GM12865 (cell line): ENCODE data around the gene MLLT3.

ENCODE experiments used
- DNase-seq: peaks from one replicate; pipeline ENCODE4 v3.0.0; 2010; ENCODE audit warnings: low read depth
- H3K4me3 ChIP-seq: 2 replicates; pipeline ENCODE4 v1.5.1; 2011; ENCODE audit warnings: mild to moderate bottlenecking, low read depth, low read length, control low read depth
- TF ChIP-seq, protein P1 (sequence below): IDR thresholded peaks from 2 replicates; pipeline ENCODE4 v1.5.1; 2011; ENCODE audit warnings: low read length, control low read depth, low read depth, inconsistent platforms; ENCODE audit not compliant: insufficient read depth; ENCODE audit errors: missing control alignments

The MLLT3 gene

GRCh38 chr9:20558566-20559016 lies 63.7 kb downstream of the MLLT3 start:
- TF ChIP-seq, protein P1, sequence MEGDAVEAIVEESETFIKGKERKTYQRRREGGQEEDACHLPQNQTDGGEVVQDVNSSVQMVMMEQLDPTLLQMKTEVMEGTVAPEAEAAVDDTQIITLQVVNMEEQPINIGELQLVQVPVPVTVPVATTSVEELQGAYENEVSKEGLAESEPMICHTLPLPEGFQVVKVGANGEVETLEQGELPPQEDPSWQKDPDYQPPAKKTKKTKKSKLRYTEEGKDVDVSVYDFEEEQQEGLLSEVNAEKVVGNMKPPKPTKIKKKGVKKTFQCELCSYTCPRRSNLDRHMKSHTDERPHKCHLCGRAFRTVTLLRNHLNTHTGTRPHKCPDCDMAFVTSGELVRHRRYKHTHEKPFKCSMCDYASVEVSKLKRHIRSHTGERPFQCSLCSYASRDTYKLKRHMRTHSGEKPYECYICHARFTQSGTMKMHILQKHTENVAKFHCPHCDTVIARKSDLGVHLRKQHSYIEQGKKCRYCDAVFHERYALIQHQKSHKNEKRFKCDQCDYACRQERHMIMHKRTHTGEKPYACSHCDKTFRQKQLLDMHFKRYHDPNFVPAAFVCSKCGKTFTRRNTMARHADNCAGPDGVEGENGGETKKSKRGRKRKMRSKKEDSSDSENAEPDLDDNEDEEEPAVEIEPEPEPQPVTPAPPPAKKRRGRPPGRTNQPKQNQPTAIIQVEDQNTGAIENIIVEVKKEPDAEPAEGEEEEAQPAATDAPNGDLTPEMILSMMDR, result no peak
- no peak overlapping the region for H3K4me3 ChIP-seq
- peak; percentile 65 for DNase-seq

DNA sequence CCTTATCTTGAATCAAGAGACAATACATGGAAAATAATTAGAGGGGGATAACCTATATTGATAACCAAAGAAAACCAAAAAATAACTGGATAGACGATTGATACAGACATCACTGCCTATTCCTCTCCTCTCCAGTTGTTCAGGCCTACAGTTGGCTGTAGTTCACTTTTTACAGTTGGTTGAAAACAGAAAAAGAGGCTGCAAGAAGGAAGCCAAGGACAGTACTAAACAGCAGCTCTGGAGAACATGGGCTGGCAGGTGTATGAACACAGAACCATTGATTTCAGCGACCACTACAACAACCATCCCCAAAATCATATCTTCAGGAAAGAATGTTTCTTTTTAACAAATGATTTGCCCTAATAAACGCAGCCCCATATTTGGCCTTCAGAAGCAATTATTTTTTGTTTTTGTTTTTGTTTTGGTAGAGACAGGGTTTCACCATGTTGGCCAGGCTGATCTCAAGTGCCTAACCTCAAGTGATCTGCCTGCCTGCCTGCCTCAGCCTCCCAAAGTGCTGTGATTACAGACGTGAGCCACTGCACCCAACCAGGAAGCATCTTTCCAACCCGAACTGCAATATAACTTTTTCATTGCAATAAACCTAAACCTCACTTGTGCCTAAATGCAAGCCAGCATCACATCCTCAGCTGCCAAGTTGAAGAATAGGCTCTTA lies 64.3 kb downstream of the MLLT3 start:
- TF ChIP-seq, protein P1, result no peak
- H3K4me3 ChIP-seq, result no peak overlapping the region
- no peak for DNase-seq

- H3K4me3 ChIP-seq, result no peak overlapping the region
- DNase-seq, result no peak
These were observed 65.0 kb downstream of the MLLT3 start for GRCh38 chr9:20557285-20557684.

GRCh38 chr9:20553558-20554149 lies 68.6 kb downstream of the MLLT3 start:
- DNase-seq, result no peak
- TF ChIP-seq, protein P1, result no peak
- peak overlapping the region; percentile 23 for H3K4me3 ChIP-seq

More at GRCh38 chr9:20557285-20557684, 65.0 kb downstream of the MLLT3 start:
- TF ChIP-seq, protein P1, result no peak

- TF ChIP-seq, protein P1, result no peak
- DNase-seq, result peak; percentile 58
- H3K4me3 ChIP-seq, result peak overlapping the region; percentile 23
These were observed 69.3 kb downstream of the MLLT3 start for GRCh38 chr9:20552874-20553557.

DNA sequence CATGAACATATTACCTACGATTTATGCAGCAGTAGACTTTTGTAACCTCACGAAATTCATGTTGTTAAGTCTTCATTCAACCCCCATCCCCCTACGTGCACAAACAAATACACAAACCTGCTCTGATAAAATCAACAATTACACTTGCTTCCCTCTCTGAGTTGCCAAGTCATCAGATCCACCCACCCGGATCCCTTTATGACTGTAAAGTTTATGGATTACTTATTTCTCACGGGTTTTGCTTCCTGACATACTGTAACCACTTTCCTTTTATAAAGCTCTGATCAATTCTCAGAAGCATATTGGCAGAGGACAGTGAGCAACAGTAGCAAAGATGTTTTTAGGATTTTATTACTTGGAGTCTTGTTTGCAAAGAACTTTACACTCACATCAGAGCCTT lies 70.5 kb downstream of the MLLT3 start:
- peak; percentile 47 for DNase-seq
- TF ChIP-seq, protein P1, result no peak
- H3K4me3 ChIP-seq, result no peak overlapping the region

DNA sequence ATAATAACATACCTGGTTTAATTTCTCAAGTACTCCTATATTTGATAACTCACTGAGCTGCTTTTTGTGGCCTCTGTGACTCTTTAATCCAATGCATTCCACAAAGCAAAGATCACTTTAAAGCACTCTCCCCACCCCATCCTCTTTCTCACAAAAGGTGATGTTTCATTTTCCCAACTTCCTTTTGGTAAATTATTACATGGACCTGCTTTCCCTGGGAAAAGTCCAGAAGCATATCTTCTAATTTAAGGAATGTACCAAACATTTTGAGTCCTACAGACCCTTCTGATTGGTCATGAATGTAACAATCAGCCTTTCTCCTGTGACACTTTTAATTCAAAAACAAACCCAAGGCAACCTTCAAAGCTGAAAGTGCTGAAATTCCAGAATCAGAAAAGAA lies 71.1 kb downstream of the MLLT3 start:
- no peak for DNase-seq
- TF ChIP-seq, protein P1, result no peak
- no peak overlapping the region for H3K4me3 ChIP-seq
